Tibial artery (tissue), 4 donors: ENCODE results near the gene TMPRSS13.

Source experiments
- DNase-seq, 2 donors: peaks; one replicate each; pipeline ENCODE4 v3.0.0-alpha.2; 2019
- H3K27ac ChIP-seq, 2 donors: fragments of 200-600 bp; sonication (generic) in 1 of 2; 1 replicate in 1 of 2; 2 replicates in 1 of 2; pipeline ENCODE4 v1.5.1; 2018 to 2019; ENCODE audit warnings: mild to moderate bottlenecking in 1 of 2
- H3K27me3 ChIP-seq, 2 donors: fragments of 200-600 bp; sonication (generic) in 1 of 2; one replicate each; pipeline versions ENCODE4 v1.5.1 to v1.6.0; 2016 to 2019
- H3K36me3 ChIP-seq, 3 donors: fragments of 200-600 bp; sonication (generic) in 2 of 3; one replicate each; pipeline ENCODE4 v1.5.1; 2016 to 2019; ENCODE audit warnings: mild to moderate bottlenecking in 2 of 3
- H3K4me1 ChIP-seq, 4 donors: fragments of 200-600 bp; sonication (generic) in 2 of 4; 1 replicate in 3 of 4; 2 replicates in 1 of 4; pipeline ENCODE4 v1.5.1; 2016 to 2019
- H3K4me3 ChIP-seq, 2 donors: fragments of 200-600 bp; sonication (generic) in 1 of 2; 1 replicate in 1 of 2; 2 replicates in 1 of 2; pipeline ENCODE4 v1.5.1; 2018 to 2019; ENCODE audit warnings: mild to moderate bottlenecking in 2 of 2
- H3K9me3 ChIP-seq, 3 donors: fragments of 200-600 bp; sonication (generic) in 1 of 3; one replicate each; pipeline ENCODE4 v1.5.1; 2016 to 2019
- intact Hi-C: fragments of 100-400 bp; cut with DNase I; formaldehyde crosslinking; loops from one replicate; pipeline ENCODE4 v1.15.0; 2023; ENCODE audit warnings: low total_unique reads
- TF ChIP-seq, protein P1 (sequence below), 2 experiments: fragments of 200-600 bp in 1 of 2; fragments of 450-650 bp in 1 of 2; IDR thresholded peaks; one replicate each; pipeline ENCODE4 v1.5.1; 2017 to 2019; ENCODE audit warnings: antibody characterized with exemption in 2 of 2, mild to moderate bottlenecking in 1 of 2, moderate library complexity in 1 of 2

Gene TMPRSS13

DNA sequence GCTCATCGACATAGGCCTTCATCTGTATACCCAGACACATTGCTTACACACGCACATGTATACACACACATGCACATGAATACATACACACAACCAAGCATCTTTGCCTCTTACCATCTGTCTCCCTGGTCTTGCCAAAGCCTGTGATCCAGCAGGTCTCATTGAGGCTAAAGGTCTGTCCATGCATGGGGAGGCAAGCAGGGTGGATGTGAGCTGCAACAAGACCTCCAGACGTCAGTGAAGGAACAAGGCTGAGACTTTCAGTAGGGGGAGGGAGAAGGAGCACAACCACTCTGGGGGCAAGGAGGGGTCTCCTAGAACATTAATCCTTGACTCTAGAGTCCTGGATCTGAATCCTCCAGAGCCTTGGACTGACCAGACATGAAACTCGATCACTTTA, 23.7 kb downstream of the TMPRSS13 start:
- TF ChIP-seq, protein P1, sequence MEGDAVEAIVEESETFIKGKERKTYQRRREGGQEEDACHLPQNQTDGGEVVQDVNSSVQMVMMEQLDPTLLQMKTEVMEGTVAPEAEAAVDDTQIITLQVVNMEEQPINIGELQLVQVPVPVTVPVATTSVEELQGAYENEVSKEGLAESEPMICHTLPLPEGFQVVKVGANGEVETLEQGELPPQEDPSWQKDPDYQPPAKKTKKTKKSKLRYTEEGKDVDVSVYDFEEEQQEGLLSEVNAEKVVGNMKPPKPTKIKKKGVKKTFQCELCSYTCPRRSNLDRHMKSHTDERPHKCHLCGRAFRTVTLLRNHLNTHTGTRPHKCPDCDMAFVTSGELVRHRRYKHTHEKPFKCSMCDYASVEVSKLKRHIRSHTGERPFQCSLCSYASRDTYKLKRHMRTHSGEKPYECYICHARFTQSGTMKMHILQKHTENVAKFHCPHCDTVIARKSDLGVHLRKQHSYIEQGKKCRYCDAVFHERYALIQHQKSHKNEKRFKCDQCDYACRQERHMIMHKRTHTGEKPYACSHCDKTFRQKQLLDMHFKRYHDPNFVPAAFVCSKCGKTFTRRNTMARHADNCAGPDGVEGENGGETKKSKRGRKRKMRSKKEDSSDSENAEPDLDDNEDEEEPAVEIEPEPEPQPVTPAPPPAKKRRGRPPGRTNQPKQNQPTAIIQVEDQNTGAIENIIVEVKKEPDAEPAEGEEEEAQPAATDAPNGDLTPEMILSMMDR (IDR thresholded peaks at IDR 0.05) = no peak
- Histone ChIP-seq H3K27me3 (peaks cover 0 to 10% of the 10 kb centered on the region in 2 donors), H3K4me3 (no peak overlapping the region), H3K9me3 (no peaks in the 10 kb centered on the region), H3K4me1 (peaks cover 0 to 8% (median 0%) of the 10 kb centered on the region in 4 donors), H3K27ac (no peak overlapping the region), H3K36me3 (no peaks in the 10 kb centered on the region)
- intact Hi-C loops = no loop called here
- DNase-seq = no peak

DNA sequence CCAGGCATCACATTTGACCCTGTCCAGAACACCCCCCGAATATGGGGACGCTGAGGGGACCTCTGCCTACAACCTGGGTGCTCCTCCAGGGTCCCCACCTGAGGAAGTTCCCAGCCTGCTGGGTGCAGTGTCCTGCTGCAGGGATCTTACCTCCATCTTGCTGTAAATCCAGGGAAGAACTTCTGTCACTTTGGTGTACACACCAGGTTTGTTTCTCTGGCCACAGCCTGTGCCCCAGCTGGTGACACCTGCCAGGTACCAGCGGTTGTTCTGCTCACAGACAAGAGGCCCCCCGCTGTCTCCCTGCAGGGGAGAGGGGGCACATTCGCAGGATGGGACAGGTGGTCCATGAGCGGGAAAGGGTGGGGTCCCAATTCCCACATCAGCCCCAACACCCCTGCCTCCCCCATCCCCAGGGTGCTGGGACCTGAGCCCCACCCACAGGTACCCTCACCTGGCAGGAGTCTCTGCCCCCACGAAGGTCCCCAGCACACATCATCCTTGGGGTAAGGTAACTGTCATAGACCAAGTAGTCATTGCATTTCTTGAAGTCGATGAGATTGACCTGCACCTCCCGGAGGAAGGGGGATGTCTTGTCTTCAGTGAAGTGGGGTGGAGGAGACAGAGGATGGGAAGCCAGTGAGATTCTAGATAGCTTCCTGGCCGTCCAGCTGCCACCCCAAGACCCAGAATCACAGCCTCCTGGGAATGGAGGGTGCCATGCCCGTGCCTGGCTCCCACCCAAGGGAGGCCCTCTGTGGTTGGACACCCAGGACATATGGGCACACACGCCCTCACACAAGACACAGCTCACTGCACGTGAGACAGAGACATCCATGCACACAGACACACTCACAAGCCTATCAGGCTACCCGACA, 25.5 kb downstream of the TMPRSS13 start:
- intact Hi-C loops = no loop called here
- no peak overlapping the region for H3K27ac ChIP-seq

DNA sequence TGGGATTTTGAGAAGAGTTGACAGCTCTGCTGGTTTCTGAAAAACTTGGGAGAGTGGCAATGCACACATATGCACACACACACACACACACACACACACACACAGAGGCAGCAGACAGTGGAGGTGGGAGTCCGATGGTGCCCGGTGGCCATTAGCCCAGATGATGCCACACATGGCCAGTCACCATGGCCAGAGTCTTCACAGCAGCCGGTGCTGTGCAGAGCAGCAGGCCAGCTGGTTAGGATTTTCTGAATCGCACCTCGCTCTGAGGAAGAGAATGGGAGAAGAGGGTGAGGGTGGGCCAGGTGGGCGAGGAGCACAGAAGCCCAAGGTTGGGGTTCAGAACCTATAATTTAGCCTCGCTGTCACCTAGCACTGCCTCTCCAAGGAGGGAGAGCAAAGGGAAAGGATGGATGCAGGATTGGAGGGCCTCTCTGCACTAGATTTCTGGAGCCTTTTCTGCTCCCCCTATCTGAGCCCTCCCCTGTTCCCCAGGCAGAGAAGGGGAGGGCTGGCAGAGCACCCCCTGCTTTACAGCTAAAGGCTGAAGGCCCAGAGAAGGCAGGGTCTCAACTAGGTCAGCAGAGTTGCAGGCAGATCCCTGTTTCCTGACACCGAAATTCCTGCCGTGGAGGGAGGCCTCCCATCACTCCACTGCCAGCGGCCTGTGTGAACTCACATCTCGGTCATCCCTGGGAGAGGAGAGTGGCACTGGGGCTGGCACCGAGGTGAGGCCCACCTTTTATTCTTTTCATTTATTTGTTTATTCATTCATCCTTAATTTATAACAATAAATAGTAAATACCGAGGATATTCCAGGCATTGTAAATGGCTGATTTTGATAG, 27.0 kb downstream of the TMPRSS13 start:
- H3K9me3 ChIP-seq = no peaks in the 10 kb centered on the region
- TF ChIP-seq, protein P1 (IDR thresholded peaks at IDR 0.05) = no peak
- peaks cover 0 to 13% of the 10 kb centered on the region in 2 donors for H3K27me3 ChIP-seq
- H3K4me3 ChIP-seq = no peak overlapping the region
- peaks cover 0 to 4% (median 0%) of the 10 kb centered on the region in 4 donors for H3K4me1 ChIP-seq
- no peaks in the 10 kb centered on the region for H3K36me3 ChIP-seq
- DNase-seq = peak in 1 of 2 donors; percentile 29
- no peak overlapping the region for H3K27ac ChIP-seq
- intact Hi-C loops = no loop called here

More for the DNA sequence above, 25.5 kb downstream of the TMPRSS13 start:
- Histone ChIP-seq H3K4me3 (no peak overlapping the region), H3K4me1 (peaks cover 0 to 8% (median 0%) of the 10 kb centered on the region in 4 donors), H3K36me3 (no peaks in the 10 kb centered on the region), H3K9me3 (no peaks in the 10 kb centered on the region), H3K27me3 (peaks cover 0 to 10% of the 10 kb centered on the region in 2 donors)
- TF ChIP-seq, protein P1 (IDR thresholded peaks at IDR 0.05) = no peak
- peak in 1 of 2 donors; percentile 45 for DNase-seq

DNA sequence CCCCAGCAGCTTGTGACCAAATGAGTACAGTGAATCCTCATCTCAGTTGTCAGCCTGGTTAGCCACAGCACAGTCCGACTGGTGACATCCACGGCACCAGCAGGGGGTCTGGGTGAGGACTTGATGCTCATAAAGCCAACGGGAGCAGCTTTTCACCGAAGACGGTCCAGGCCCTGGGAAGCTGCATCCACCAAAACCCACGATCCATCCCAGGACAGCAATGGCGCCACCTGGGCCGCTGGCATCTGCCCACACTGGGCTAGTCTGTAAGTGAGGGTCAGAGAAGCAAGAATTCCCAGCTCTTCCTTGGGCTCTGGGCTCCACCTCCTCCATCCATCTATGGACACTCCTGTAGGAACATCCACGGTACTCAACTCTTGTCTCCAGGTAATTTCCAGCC, 27.6 kb downstream of the TMPRSS13 start:
- intact Hi-C loops = no loop called here
- TF ChIP-seq, protein P1 (IDR thresholded peaks at IDR 0.05) = no peak
- Histone ChIP-seq H3K36me3 (no peaks in the 10 kb centered on the region), H3K27ac (no peak overlapping the region), H3K4me3 (no peak overlapping the region), H3K27me3 (peaks cover 0 to 17% of the 10 kb centered on the region in 2 donors), H3K9me3 (no peaks in the 10 kb centered on the region), H3K4me1 (no peaks in the 10 kb centered on the region)
- DNase-seq = peak in 1 of 2 donors; percentile 48

DNA sequence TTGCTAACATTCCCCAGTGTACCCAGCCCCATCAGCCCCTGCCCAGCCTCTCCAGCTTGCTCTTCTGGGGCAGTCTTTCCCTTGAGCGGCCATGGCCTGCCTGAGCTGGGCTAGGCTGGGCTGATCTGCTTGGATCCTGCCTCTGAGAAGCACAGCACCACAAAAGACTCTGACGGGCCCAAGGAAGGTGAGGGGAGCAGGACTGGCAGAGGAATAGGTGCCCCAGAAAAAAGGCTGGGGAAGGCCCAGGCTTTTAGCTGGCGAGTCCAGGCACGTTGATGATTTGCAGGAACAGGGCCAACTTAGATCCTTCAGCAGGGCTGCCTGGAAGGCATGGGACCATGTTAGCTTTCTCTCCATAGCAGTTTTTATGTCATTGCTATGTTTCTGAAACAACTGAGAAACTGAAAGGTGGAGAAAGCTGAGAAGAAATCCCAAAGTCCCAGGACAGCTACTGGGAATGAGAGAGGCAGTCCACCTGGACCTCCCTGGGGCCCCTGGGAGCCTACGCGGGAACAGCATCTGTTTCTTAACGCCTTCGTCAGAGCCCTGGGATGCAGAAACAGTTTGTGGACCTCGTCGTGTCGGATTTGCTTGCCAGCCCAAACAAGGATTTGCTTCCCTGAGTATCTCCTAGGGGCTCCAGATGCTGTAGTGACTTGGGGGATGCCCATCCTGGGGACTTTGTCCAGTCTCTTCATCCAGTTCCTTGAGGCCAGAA, 28.3 kb downstream of the TMPRSS13 start:
- H3K9me3 ChIP-seq = no peaks in the 10 kb centered on the region
- DNase-seq = peak in 1 of 2 donors; percentile 38
- intact Hi-C loops = no loop called here
- H3K4me1 ChIP-seq = no peaks in the 10 kb centered on the region
- no peak overlapping the region for H3K4me3 ChIP-seq
- TF ChIP-seq, protein P1 (IDR thresholded peaks at IDR 0.05) = no peak
- H3K27ac ChIP-seq = no peak overlapping the region
- peaks cover 0 to 18% of the 10 kb centered on the region in 2 donors for H3K27me3 ChIP-seq
- no peaks in the 10 kb centered on the region for H3K36me3 ChIP-seq
